H1 (cell line): ENCODE data around the gene HEBP1. TPM values are rescaled to one million over a fixed set of nuclear protein-coding genes. Genes with fewer than 3 reads are reported as not detected.

ENCODE experiments used
- ATF3 ChIP-seq: IDR thresholded peaks from 2 replicates; pipeline ENCODE4 v1.6.1; 2011; ENCODE audit warnings: low read depth, mild to moderate bottlenecking, low read length; ENCODE audit not compliant: insufficient read depth
- BCL11A ChIP-seq, 2 experiments: IDR thresholded peaks; one replicate each; pipeline ENCODE4 v1.6.1; 2011; ENCODE audit warnings: low read depth in 2 of 2, low read length in 2 of 2, mild to moderate bottlenecking in 2 of 2
- CBX5 ChIP-seq: fragments of 300-800, 300-1000 bp; sonication (generic); IDR thresholded peaks from 2 replicates; pipeline ENCODE4 v1.7.1; 2016; ENCODE audit warnings: antibody characterized with exemption, low read length, low read depth
- CHD7 ChIP-seq: fragments of 300-600 bp; sonication (generic); IDR thresholded peaks from 2 replicates; pipeline ENCODE4 v1.7.1; 2012; ENCODE audit warnings: low read length, moderate library complexity, mild to moderate bottlenecking, inconsistent platforms; ENCODE audit not compliant: insufficient replicate concordance
- HDAC6 ChIP-seq: IDR thresholded peaks from one replicate; pipeline ENCODE4 v1.7.1; 2012; ENCODE audit warnings: low read depth, mild to moderate bottlenecking, inconsistent platforms, low read length, moderate library complexity
- PHF8 ChIP-seq: fragments of 200-600 bp; sonication (generic); conservative IDR thresholded peaks from 2 replicates; pipeline ENCODE4 v1.7.1; 2012; ENCODE audit warnings: low read depth, mild to moderate bottlenecking, inconsistent platforms, low read length, moderate library complexity
- SIRT6 ChIP-seq: IDR thresholded peaks from one replicate; pipeline ENCODE4 v1.7.1; 2012; ENCODE audit warnings: low read length, inconsistent platforms
- polyA plus RNA-seq, 7 experiments: library from polyadenylated mRNA; depleted of rRNA in 3 of 7; stranded (reverse) in 5 of 7; unstranded in 2 of 7; fragments of >200 nt in 5 of 7; fragments of 200-250 nt in 2 of 7; gene quantifications; 1 replicate in 5 of 7; 2 replicates in 1 of 7; 4 replicates in 1 of 7; pipeline versions ENCODE4 v1.2.1 to v1.2.3, GENCODE V29; 2011 to 2013; ENCODE audit warnings: missing spikeins in 2 of 7, mixed read lengths in 2 of 7
- total RNA-seq: library from RNA; stranded (reverse); fragmentation: NEBNext Ultra II Directional; extraction: Animal tissue kit (Norgen Biotek cat#: 25700); gene quantifications from 2 replicates; pipeline ENCODE4 v1.2.1, GENCODE V29; 2021

The HEBP1 gene
- total and polyA plus RNA-seq, 2 of the 8 experiments (the other 6 are each of a cell fraction or from before 2014, with no cell fraction given) = 30.8 to 56.1 TPM

GRCh38 chr12:13046964-13047363 lies 46.9 kb upstream of the HEBP1 start (continued):
- TF ChIP-seq CHD7 (no peak), CBX5 (no peak), PHF8 (no peak), HDAC6 (no peak), ATF3 (no peak), BCL11A (IDR thresholded peaks at IDR 0.05; ENCODE audit: low read depth in 2 of 2, low read length in 2 of 2) (no peak), SIRT6 (no peak)
